WTC11 (cell line): ENCODE data around the gene RAB22A. TPM values are rescaled to one million over a fixed set of nuclear protein-coding genes. Genes with fewer than 3 reads are reported as not detected.

ENCODE experiments used
- ATAC-seq: fragments of 200-7000 bp; cut with Tn5 transposase; 2 replicates; pipeline ENCODE4 v1.10.0; 2021; ENCODE audit warnings: mild to moderate bottlenecking, moderate library complexity
- CTCF ChIA-PET: fragments of 300-600 bp; sonication (Branson Sonifier 250); formaldehyde crosslinking; loops from one replicate; lab custom pipeline; 2021; ENCODE audit warnings: antibody characterized with exemption; lab: Charles Lee
- POLR2A ChIA-PET: fragments of 350-600 bp; sonication (Branson Sonifier 250); formaldehyde crosslinking; loops from one replicate; lab custom pipeline; 2021; ENCODE audit warnings: antibody characterized with exemption; lab: Charles Lee
- DNase-seq: peaks from one replicate; pipeline ENCODE4 v3.0.0; 2021; ENCODE audit warnings: low spot score
- H3K27ac Mint-ChIP-seq: 2 replicates; pipeline ENCODE4 v1.8.0; 2021; ENCODE audit warnings: mixed read lengths
- H3K27me3 Mint-ChIP-seq: 2 replicates; pipeline ENCODE4 v1.8.0; 2021; ENCODE audit warnings: low read depth, mild to moderate bottlenecking, moderate library complexity, mixed read lengths
- H3K36me3 Mint-ChIP-seq: 2 replicates; pipeline ENCODE4 v1.8.0; 2021; ENCODE audit warnings: mixed read lengths
- H3K4me1 Mint-ChIP-seq: 2 replicates; pipeline ENCODE4 v1.8.0; 2022; ENCODE audit warnings: mixed read lengths
- H3K4me3 Mint-ChIP-seq: 2 replicates; pipeline ENCODE4 v1.8.0; 2021; ENCODE audit warnings: mild to moderate bottlenecking, moderate library complexity, mixed read lengths
- H3K9me3 Mint-ChIP-seq: 2 replicates; pipeline ENCODE4 v1.8.0; 2021; ENCODE audit warnings: mixed read lengths
- AFF4 ChIP-seq: sonication (generic); formaldehyde crosslinking; IDR thresholded peaks from 2 replicates; pipeline ENCODE4 v1.8.1; 2023; ENCODE audit warnings: mild to moderate bottlenecking, missing genetic modification reagents, borderline replicate concordance
- CBFB ChIP-seq: sonication (generic); formaldehyde crosslinking; IDR thresholded peaks from 2 replicates; pipeline ENCODE4 v1.8.1; 2022; ENCODE audit warnings: mild to moderate bottlenecking, low read depth, missing genetic modification reagents
- E2F1 ChIP-seq: sonication (generic); formaldehyde crosslinking; IDR thresholded peaks from 2 replicates; pipeline ENCODE4 v1.8.0; 2022; ENCODE audit warnings: mild to moderate bottlenecking, missing genetic modification reagents
- ELF4 ChIP-seq: sonication (generic); formaldehyde crosslinking; IDR thresholded peaks from 2 replicates; pipeline ENCODE4 v1.8.1; 2022; ENCODE audit warnings: low read depth, mild to moderate bottlenecking, moderate library complexity, missing genetic modification reagents
- GABPB1 ChIP-seq: sonication (generic); formaldehyde crosslinking; IDR thresholded peaks from 2 replicates; pipeline ENCODE4 v1.8.1; 2023; ENCODE audit warnings: mild to moderate bottlenecking, missing genetic modification reagents
- JUN ChIP-seq: sonication (generic); formaldehyde crosslinking; IDR thresholded peaks from 2 replicates; pipeline ENCODE4 v1.8.0; 2023; ENCODE audit warnings: mild to moderate bottlenecking, missing genetic modification reagents
- PRRX2 ChIP-seq: fragments of 250-450 bp; sonication (Bioruptor Pico); IDR thresholded peaks from 2 replicates; pipeline ENCODE4 v1.8.0; 2021; ENCODE audit warnings: mild to moderate bottlenecking
- RELA ChIP-seq: sonication (generic); formaldehyde crosslinking; IDR thresholded peaks from 2 replicates; pipeline ENCODE4 v1.8.1; 2022; ENCODE audit warnings: missing genetic modification reagents, mild to moderate bottlenecking, borderline replicate concordance
- SMAD3 ChIP-seq: sonication (generic); formaldehyde crosslinking; IDR thresholded peaks from 2 replicates; pipeline ENCODE4 v1.8.0; 2022; ENCODE audit warnings: missing genetic modification reagents, mild to moderate bottlenecking, borderline replicate concordance
- SP1 ChIP-seq: sonication (generic); formaldehyde crosslinking; conservative IDR thresholded peaks from 2 replicates; pipeline ENCODE4 v1.8.1; 2022; ENCODE audit warnings: missing genetic modification reagents
- TEAD1 ChIP-seq: sonication (generic); formaldehyde crosslinking; IDR thresholded peaks from 2 replicates; pipeline ENCODE4 v1.8.0; 2022; ENCODE audit warnings: mild to moderate bottlenecking, missing genetic modification reagents
- TEAD4 ChIP-seq: sonication (generic); formaldehyde crosslinking; IDR thresholded peaks from 2 replicates; pipeline ENCODE4 v1.8.0; 2022; ENCODE audit warnings: mild to moderate bottlenecking, missing genetic modification reagents
- USF2 ChIP-seq: sonication (generic); formaldehyde crosslinking; IDR thresholded peaks from 2 replicates; pipeline ENCODE4 v1.8.1; 2023; ENCODE audit warnings: mild to moderate bottlenecking, missing genetic modification reagents, moderate library complexity
- ZBTB43 ChIP-seq: sonication (generic); formaldehyde crosslinking; IDR thresholded peaks from 2 replicates; pipeline ENCODE4 v1.8.1; 2023; ENCODE audit warnings: mild to moderate bottlenecking, missing genetic modification reagents
- ZNF121 ChIP-seq: sonication (generic); formaldehyde crosslinking; IDR thresholded peaks from 2 replicates; pipeline ENCODE4 v1.8.0; 2023; ENCODE audit warnings: missing genetic modification reagents
- ZNF219 ChIP-seq: sonication (generic); formaldehyde crosslinking; IDR thresholded peaks from 2 replicates; pipeline ENCODE4 v1.8.0; 2023; ENCODE audit warnings: missing genetic modification reagents, mild to moderate bottlenecking, borderline replicate concordance
- ZNF232 ChIP-seq: sonication (generic); formaldehyde crosslinking; IDR thresholded peaks from 2 replicates; pipeline ENCODE4 v1.8.0; 2022; ENCODE audit warnings: mild to moderate bottlenecking, missing genetic modification reagents
- ZNF396 ChIP-seq: fragments of 250-450 bp; sonication (Bioruptor Pico); IDR thresholded peaks from 2 replicates; pipeline ENCODE4 v1.8.0; 2021; ENCODE audit warnings: mild to moderate bottlenecking, moderate library complexity, borderline replicate concordance
- ZNF416 ChIP-seq: fragments of 250-450 bp; sonication (Bioruptor Pico); IDR thresholded peaks from 2 replicates; pipeline ENCODE4 v1.9.0; 2021; ENCODE audit warnings: mild to moderate bottlenecking, inconsistent platforms
- ZNF423 ChIP-seq: fragments of 250-450 bp; sonication (Bioruptor Pico); IDR thresholded peaks from 2 replicates; pipeline ENCODE4 v2.1.2; 2022; ENCODE audit warnings: mild to moderate bottlenecking, moderate library complexity
- ZNF532 ChIP-seq: fragments of 250-450 bp; sonication (Bioruptor Pico); IDR thresholded peaks from 2 replicates; pipeline ENCODE4 v1.9.0; 2021; ENCODE audit warnings: mild to moderate bottlenecking, borderline replicate concordance
- total RNA-seq: library from RNA; stranded (reverse); gene quantifications from 3 replicates; pipeline ENCODE4 v1.2.3, GENCODE V29; 2021

The RAB22A gene
- total RNA-seq, 1 experiment from 2014 or later = 6.0 TPM

- TF ChIP-seq SMAD3 (CRISPR knock-in tag) = no peak
- no peak for TF ChIP-seq ZBTB43 (CRISPR knock-in tag)
- TF ChIP-seq ZNF396 (CRISPR knock-in tag) = no peak
- TF ChIP-seq CBFB (CRISPR knock-in tag) = no peak
- no peak for TF ChIP-seq ZNF121 (CRISPR knock-in tag)
- no peak for TF ChIP-seq RELA (CRISPR knock-in tag)
- no peak for TF ChIP-seq ZNF219 (CRISPR knock-in tag)
- TF ChIP-seq SP1 (CRISPR knock-in tag) = no peak
- no peak for TF ChIP-seq ZNF532 (CRISPR knock-in tag)
- TF ChIP-seq ZNF416 (CRISPR knock-in tag) = no peak
- TF ChIP-seq E2F1 (CRISPR knock-in tag) = no peak
- no peak for TF ChIP-seq TEAD1 (CRISPR knock-in tag)
- TF ChIP-seq JUN = no peak
- TF ChIP-seq TEAD4 (CRISPR knock-in tag) = no peak
- no peak for TF ChIP-seq GABPB1 (CRISPR knock-in tag)
These were observed 52.1 kb downstream of the RAB22A start for GRCh38 chr20:58361481-58362205.

GRCh38 chr20:58362206-58362516 is 52.6 kb downstream of the RAB22A start:
- POLR2A ChIA-PET = interaction anchor here (0.5 kb wide), 1 partner anchor 54 kb away, joined by 4 read pairs; no protein-coding TSS in a partner anchor
- H3K27ac Mint-ChIP-seq = no peak overlapping the region
- no peaks in the 10 kb centered on the region for H3K9me3 Mint-ChIP-seq
- CTCF ChIA-PET = interaction anchor here (1.6 kb wide), 1 partner anchor 11 kb away, joined by 4 read pairs; no protein-coding TSS in a partner anchor
- peaks cover 6% of the 10 kb centered on the region for H3K4me1 Mint-ChIP-seq
- peaks cover 8% of the 10 kb centered on the region for H3K36me3 Mint-ChIP-seq
- ATAC-seq = no peak
- H3K4me3 Mint-ChIP-seq = no peak overlapping the region
- TF ChIP-seq TEAD1 (CRISPR knock-in tag) (no peak), ZNF232 (CRISPR knock-in tag) (no peak), AFF4 (CRISPR knock-in tag) (no peak), PRRX2 (CRISPR knock-in tag) (no peak), USF2 (CRISPR knock-in tag) (no peak), ZNF423 (CRISPR knock-in tag) (no peak), ELF4 (no peak), SP1 (CRISPR knock-in tag) (no peak)
- TF ChIP-seq, all 79 proteins: peak for 0
- no peaks in the 10 kb centered on the region for H3K27me3 Mint-ChIP-seq
- DNase-seq = no peak

More at GRCh38 chr20:58361481-58362205, 52.1 kb downstream of the RAB22A start:
- Mint-ChIP-seq H3K9me3 (no peaks in the 10 kb centered on the region), H3K27ac (no peak overlapping the region), H3K4me3 (no peak overlapping the region), H3K36me3 (peaks cover 8% of the 10 kb centered on the region), H3K27me3 (no peaks in the 10 kb centered on the region), H3K4me1 (peaks cover 6% of the 10 kb centered on the region)
- no peak for ATAC-seq
- DNase-seq = no peak
- ChIA-PET POLR2A (interaction anchor here (0.5 kb wide), 1 partner anchor 53 kb away, joined by 4 read pairs; no protein-coding TSS in a partner anchor), CTCF (interaction anchor here (1.6 to 1.7 kb wide), 2 partner anchors 11 to 114 kb away, joined by 4 to 6 read pairs; no protein-coding TSS in a partner anchor)
